Pancreas (tissue), 10 donors: ENCODE measurements around the gene FAM53A. TPM values are rescaled to one million over a fixed set of nuclear protein-coding genes. Genes with fewer than 3 reads are reported as not detected.

Source experiments
- ATAC-seq, 4 donors: fragments of 200-7000 bp; cut with Tn5 transposase; one replicate each; pipeline versions ENCODE4 v1.8.0 to v1.9.1; 2020; ENCODE audit warnings: mild to moderate bottlenecking in 4 of 4, moderate library complexity in 4 of 4
- DNase-seq, 6 donors: peaks; one replicate each; pipeline ENCODE4 v3.0.0-alpha.2; 2020
- FAIRE-seq: peaks from 2 replicates; lab custom pipeline; 2012; peaks lifted over from hg19 to GRCh38; lab: Jason Lieb, UNC
- H3K27ac ChIP-seq, 4 donors: fragments of 200-600 bp; sonication (generic); 1 replicate in 3 of 4; 2 replicates in 1 of 4; pipeline versions ENCODE4 v1.5.0 to v1.8.0; 2020
- H3K27me3 ChIP-seq, 4 donors: fragments of 200-600 bp; one replicate each; pipeline ENCODE4 v1.8.0; 2021
- H3K36me3 ChIP-seq, 3 donors: fragments of 200-600 bp; sonication (generic) in 1 of 3; one replicate each; pipeline versions ENCODE4 v1.5.0 to v1.8.0; 2020 to 2021
- H3K4me1 ChIP-seq, 3 donors: fragments of 200-600 bp; one replicate each; pipeline ENCODE4 v1.8.0; 2021
- H3K4me3 ChIP-seq, 4 donors: fragments of 200-600 bp; sonication (generic) in 2 of 4; one replicate each; pipeline versions ENCODE4 v1.5.0 to v1.8.0; 2020 to 2021
- H3K9me3 ChIP-seq, 4 donors: fragments of 200-600 bp; one replicate each; pipeline ENCODE4 v1.8.0; 2021
- CTCF ChIP-seq, 4 donors: fragments of 200-600 bp; sonication (generic) in 3 of 4; IDR thresholded peaks; one replicate each; pipeline versions ENCODE4 v1.5.0 to v1.8.0; 2021; ENCODE audit warnings: antibody characterized with exemption in 4 of 4
- WGBS, 2 donors: extraction: QIAGEN DNeasy Blood & Tissue Kit; methylation state at CpG; one replicate each; pipeline ENCODE4 v1.1.7; 2013; 5-methylcytosine and 5-hydroxymethylcytosine counted together
- intact Hi-C, 3 donors: fragments of 100-400 bp; cut with DNase I; formaldehyde crosslinking; loops; one replicate each; pipeline versions ENCODE4 v1.11.1 to v1.14.2; 2022
- polyA plus RNA-seq, 2 donors: library from polyadenylated mRNA; stranded (reverse); fragments of 200-250 nt; gene quantifications; one replicate each; pipeline ENCODE4 v1.2.3, GENCODE V29; 2013
- total RNA-seq, 6 donors: library from RNA; stranded (reverse); fragmentation: NEBNext Ultra II Directional in 4 of 6; extraction: Animal tissue kit (Norgen Biotek cat#: 25700) in 4 of 6; gene quantifications; one replicate each; pipeline versions ENCODE4 v1.2.1 to v1.2.4, GENCODE V29; 2021 to 2023
- donor health status: healthy with polysubstance abuse.
- donor health status: DM: no; HTN: no; CAD: no; lungs with moderate emphysema.
- donor health status: DM: no; HTN: no; CAD: no.
- donor health status: control.
- donor health status: control.
- donor health status: Bipolar disorder and iron deficiency.
- donor health status: DM: yes; HTN: yes; CAD: no.
- donor health status: DM: no; HTN: no; CAD: no.
- donor health status: DM: no; HTN: no; CAD: no.
- donor health status: DM: yes; HTN: yes; CAD: no.

The FAM53A gene
- total and polyA plus RNA-seq, 8 donors: 0.60 to 2.7 (median 1.3) TPM

- no peaks in the 10 kb centered on the region for H3K27me3 ChIP-seq
- no peak for FAIRE-seq
- no peak overlapping the region for H3K4me3 ChIP-seq
- intact Hi-C loops: no loop called here
- 81 to 88% methylated on average over 29 of the region's 29 CpGs for WGBS, 2 donors
- no peaks in the 10 kb centered on the region for H3K36me3 ChIP-seq
- no peak overlapping the region for H3K27ac ChIP-seq
- ATAC-seq: no peak
- DNase-seq: peak in 2 of 6 donors; percentile 21 to 35
- TF ChIP-seq CTCF (IDR thresholded peaks at IDR 0.05): no peak
- H3K9me3 ChIP-seq: no peaks in the 10 kb centered on the region
- H3K4me1 ChIP-seq: no peaks in the 10 kb centered on the region
Measured at GRCh38 chr4:1612278-1613098, 71.6 kb downstream of the FAM53A start.

GRCh38 chr4:1611501-1611870, 72.6 kb downstream of the FAM53A start:
- FAIRE-seq (no peak), DNase-seq (peak in 2 of 6 donors; percentile 25 to 47), ATAC-seq (no peak)
- TF ChIP-seq CTCF (IDR thresholded peaks at IDR 0.05): no peak
- Histone ChIP-seq H3K36me3 (no peaks in the 10 kb centered on the region), H3K4me3 (no peak overlapping the region), H3K4me1 (no peaks in the 10 kb centered on the region), H3K9me3 (no peaks in the 10 kb centered on the region), H3K27me3 (no peaks in the 10 kb centered on the region), H3K27ac (no peak overlapping the region)
- intact Hi-C loops: no loop called here
- WGBS, 2 donors: 79 to 85% methylated on average over 9 of the region's 9 CpGs

DNA sequence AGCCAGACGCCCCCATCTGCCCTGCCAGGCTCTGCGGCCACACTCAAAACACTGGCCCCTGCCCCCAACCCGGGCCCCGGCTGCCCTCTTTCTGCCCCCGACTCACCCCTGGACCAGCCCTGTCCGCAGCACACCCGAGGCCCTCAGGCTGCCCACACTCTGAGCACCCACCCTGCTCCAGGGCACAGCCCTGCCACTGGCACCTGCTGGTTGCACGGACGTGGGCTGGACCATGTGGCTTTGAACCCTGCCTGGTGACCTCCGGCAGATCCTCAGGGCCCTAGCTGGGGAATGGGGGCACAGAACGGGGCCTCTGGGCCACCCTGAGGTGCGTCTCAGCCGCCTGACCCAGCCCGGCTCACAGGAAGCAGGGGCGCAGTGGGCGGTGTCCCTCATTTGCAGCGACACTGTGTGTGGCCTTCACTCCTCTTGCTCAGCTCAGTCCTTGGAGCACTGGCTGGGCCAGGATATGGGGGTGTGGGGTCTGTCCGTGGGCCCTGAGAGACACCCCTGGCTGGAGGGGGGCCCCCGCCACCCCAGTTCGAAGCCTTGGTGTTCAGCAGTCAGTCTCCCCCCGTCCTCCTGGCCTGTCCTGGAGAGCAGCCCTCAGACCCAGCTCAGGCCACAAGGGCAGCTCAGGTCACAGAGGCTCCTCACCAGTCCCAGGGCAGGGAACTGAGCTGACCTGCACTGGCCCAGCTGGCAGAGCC, 73.2 kb downstream of the FAM53A start:
- no peak for FAIRE-seq
- H3K9me3 ChIP-seq: no peaks in the 10 kb centered on the region
- no peak for ATAC-seq
- no peaks in the 10 kb centered on the region for H3K36me3 ChIP-seq
- DNase-seq: peak in 3 of 6 donors; percentile 18 to 65 (median 44)
- intact Hi-C loops: no loop called here
- TF ChIP-seq CTCF (IDR thresholded peaks at IDR 0.05): no peak
- no peak overlapping the region for H3K27ac ChIP-seq
- 74 to 84% methylated on average over 19 to 21 of the region's 21 CpGs for WGBS, 2 donors
- H3K4me1 ChIP-seq: no peaks in the 10 kb centered on the region
- H3K4me3 ChIP-seq: no peak overlapping the region
- no peaks in the 10 kb centered on the region for H3K27me3 ChIP-seq

DNA sequence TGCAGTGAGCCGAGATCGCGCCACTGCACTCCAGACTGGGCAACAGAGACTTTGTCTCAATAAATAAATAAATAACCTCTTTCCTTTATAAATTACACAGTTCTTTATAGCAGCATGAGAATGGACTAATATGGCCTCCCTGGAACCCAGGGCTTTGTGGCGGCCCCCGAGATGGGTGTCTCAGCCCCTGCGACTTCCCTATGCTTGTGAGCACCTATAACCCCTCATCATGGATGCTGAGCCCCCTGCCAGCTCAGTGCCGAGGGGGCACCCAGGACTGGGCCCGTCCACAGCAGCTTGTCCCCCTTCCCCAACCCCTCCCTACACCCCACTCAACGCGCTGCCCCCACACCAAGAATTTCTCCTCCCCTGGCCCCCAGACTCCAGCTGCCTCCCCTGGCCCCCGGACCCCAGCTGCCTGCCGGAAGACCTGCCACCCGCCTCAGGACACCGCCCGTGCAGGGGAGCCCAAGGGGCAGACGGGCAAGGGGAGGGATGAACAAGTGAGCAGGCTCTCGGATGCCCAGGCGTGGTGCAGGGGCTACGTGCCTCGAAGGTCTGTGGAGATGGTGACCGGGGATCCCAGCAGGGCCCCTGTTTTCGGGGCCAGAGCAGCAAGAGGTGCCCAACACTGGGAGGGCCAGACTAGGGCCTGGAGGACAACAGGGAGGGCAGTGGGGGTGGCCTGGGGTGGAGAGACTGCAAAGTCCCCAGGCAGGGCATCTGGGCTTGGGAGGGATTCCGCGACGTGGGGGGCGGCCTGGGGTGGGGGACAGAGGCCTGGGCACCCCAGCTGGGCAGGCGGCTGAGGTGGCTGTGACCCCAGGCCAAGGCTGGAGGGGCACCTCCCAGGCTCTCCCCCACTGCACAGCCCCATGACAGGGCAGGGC, 74.0 kb downstream of the FAM53A start:
- no peak for FAIRE-seq
- no peak for ATAC-seq
- TF ChIP-seq CTCF (IDR thresholded peaks at IDR 0.05): no peak
- intact Hi-C loops: no loop called here
- WGBS, 2 donors: 84 to 93% methylated on average over 23 to 27 of the region's 27 CpGs
- Histone ChIP-seq H3K27me3 (no peaks in the 10 kb centered on the region), H3K9me3 (no peaks in the 10 kb centered on the region), H3K27ac (no peak overlapping the region), H3K4me1 (no peaks in the 10 kb centered on the region), H3K4me3 (no peak overlapping the region), H3K36me3 (no peaks in the 10 kb centered on the region)
- DNase-seq: peak in 3 of 6 donors; percentile 4 to 58 (median 11)
